SU-DHL-6 (cell line): ENCODE results near the gene AHRR.

ENCODE experiments used
- H2AFZ ChIP-seq: fragments of 200-600 bp; sonication (generic); 2 replicates; pipeline ENCODE4 v1.6.1; 2014; ENCODE audit warnings: low read depth, mild to moderate bottlenecking, moderate library complexity, mixed read lengths, antibody characterized with exemption, low read length; ENCODE audit not compliant: severe bottlenecking
- H3F3A ChIP-seq: fragments of 200-600 bp; shearing (Covaris generic); 2 replicates; pipeline ENCODE4 v1.6.0; 2016; ENCODE audit warnings: antibody characterized with exemption, mild to moderate bottlenecking; ENCODE audit not compliant: insufficient read depth
- H3K27ac ChIP-seq: fragments of 200-600 bp; sonication (generic); 2 replicates; pipeline ENCODE4 v1.5.1; 2016; ENCODE audit warnings: low read depth, mild to moderate bottlenecking, low read length, moderate library complexity, mixed read lengths
- H3K27me3 ChIP-seq: fragments of 200-600 bp; sonication (generic), shearing (Covaris generic); 2 replicates; pipeline ENCODE4 v1.6.0; 2014; ENCODE audit warnings: mild to moderate bottlenecking, low read length
- H3K36me3 ChIP-seq: fragments of 200-600 bp; sonication (generic); 2 replicates; pipeline ENCODE4 v1.6.1; 2014; ENCODE audit warnings: mild to moderate bottlenecking, low read length, mixed read lengths
- H3K4me2 ChIP-seq: fragments of 300-600, 200-600 bp; shearing (Covaris generic), sonication (generic); 2 replicates; pipeline ENCODE4 v1.6.0; 2014; ENCODE audit warnings: low read length, low read depth, mild to moderate bottlenecking; ENCODE audit not compliant: poor library complexity, severe bottlenecking
- H3K4me3 ChIP-seq: fragments of 200-600 bp; sonication (generic); 2 replicates; pipeline ENCODE4 v1.5.1; 2014; ENCODE audit warnings: antibody characterized with exemption, low read length, mild to moderate bottlenecking, mixed read lengths; ENCODE audit not compliant: insufficient read depth, poor library complexity, severe bottlenecking
- H3K79me2 ChIP-seq: fragments of 200-600 bp; sonication (generic); 2 replicates; pipeline ENCODE4 v1.6.1; 2014; ENCODE audit warnings: mild to moderate bottlenecking, low read length, moderate library complexity; ENCODE audit not compliant: insufficient read depth
- H3K9ac ChIP-seq: fragments of 200-600 bp; sonication (generic); 2 replicates; pipeline ENCODE4 v1.7.0; 2014; ENCODE audit warnings: mild to moderate bottlenecking, low read length
- H3K9me2 ChIP-seq: fragments of 200-600 bp; sonication (generic); replicated peaks from 2 replicates; pipeline ENCODE4 v1.6.1; 2014; ENCODE audit warnings: low read length; ENCODE audit not compliant: insufficient read depth
- H3K9me3 ChIP-seq: fragments of 200-600 bp; sonication (generic); 2 replicates; pipeline ENCODE4 v1.6.1; 2014; ENCODE audit warnings: low read length, mixed read lengths; ENCODE audit not compliant: insufficient read depth
- H4K20me1 ChIP-seq: fragments of 200-600 bp; sonication (generic); 2 replicates; pipeline ENCODE4 v1.6.1; 2014; ENCODE audit warnings: low read depth, mild to moderate bottlenecking, antibody characterized with exemption, low read length, moderate library complexity, mixed read lengths
- CTCF ChIP-seq: fragments of 200-600 bp; sonication (generic); IDR thresholded peaks from one replicate; pipeline ENCODE4 v1.5.1; 2017; ENCODE audit warnings: antibody characterized with exemption, mild to moderate bottlenecking, low read length, moderate library complexity; ENCODE audit not compliant: insufficient read depth, poor library complexity, severe bottlenecking
- EZH2phosphoT487 ChIP-seq: fragments of 200-600 bp; sonication (generic), shearing (Covaris generic); conservative IDR thresholded peaks from 2 replicates; pipeline ENCODE4 v1.6.1; 2018; ENCODE audit warnings: mild to moderate bottlenecking, antibody characterized with exemption, low read length, moderate library complexity, mixed read lengths

AHRR gene

GRCh38 chr5:346229-346935 is 24.9 kb downstream of the AHRR start:
- H3K79me2 ChIP-seq: no peaks in the 10 kb centered on the region
- H3F3A ChIP-seq: 0 out of 2 replicates have a peak, but pooled peaks cover 3% of the 10 kb centered on the region
- H3K27me3 ChIP-seq: no peaks in the 10 kb centered on the region
- H3K9ac ChIP-seq: no peak overlapping the region
- no peaks in the 10 kb centered on the region for H4K20me1 ChIP-seq
- H3K9me3 ChIP-seq: no peaks in the 10 kb centered on the region
- no peaks in the 10 kb centered on the region for H3K36me3 ChIP-seq
- no peak overlapping the region for H2AFZ ChIP-seq
- H3K4me3 ChIP-seq: no peak overlapping the region
- H3K9me2 ChIP-seq: no peaks in the 10 kb centered on the region
- no peak overlapping the region for H3K27ac ChIP-seq
- no peak overlapping the region for H3K4me2 ChIP-seq
- no peak for TF ChIP-seq EZH2phosphoT487
- no peak for TF ChIP-seq CTCF

GRCh38 chr5:347712-348284 is 26.3 kb downstream of the AHRR start:
- H3K4me2 ChIP-seq: no peak overlapping the region

GRCh38 chr5:348726-349125 is 27.2 kb downstream of the AHRR start:
- H4K20me1 ChIP-seq: no peaks in the 10 kb centered on the region
- no peaks in the 10 kb centered on the region for H3F3A ChIP-seq
- H3K9ac ChIP-seq: no peak overlapping the region
- H3K9me2 ChIP-seq: no peaks in the 10 kb centered on the region
- no peak overlapping the region for H3K27ac ChIP-seq
- no peaks in the 10 kb centered on the region for H3K9me3 ChIP-seq
- H3K36me3 ChIP-seq: no peaks in the 10 kb centered on the region
- TF ChIP-seq EZH2phosphoT487 (no peak), CTCF (no peak)
- no peaks in the 10 kb centered on the region for H3K27me3 ChIP-seq
- H3K79me2 ChIP-seq: no peaks in the 10 kb centered on the region
- H3K4me2 ChIP-seq: no peak overlapping the region
- no peak overlapping the region for H2AFZ ChIP-seq
- H3K4me3 ChIP-seq: no peak overlapping the region

More at GRCh38 chr5:347712-348284, 26.3 kb downstream of the AHRR start:
- no peak overlapping the region for H3K27ac ChIP-seq
- no peaks in the 10 kb centered on the region for H3K27me3 ChIP-seq
- no peaks in the 10 kb centered on the region for H4K20me1 ChIP-seq
- no peaks in the 10 kb centered on the region for H3K9me2 ChIP-seq
- no peak overlapping the region for H3K9ac ChIP-seq
- no peaks in the 10 kb centered on the region for H3F3A ChIP-seq
- no peaks in the 10 kb centered on the region for H3K79me2 ChIP-seq
- H3K9me3 ChIP-seq: no peaks in the 10 kb centered on the region
- H3K4me3 ChIP-seq: no peak overlapping the region
- no peak overlapping the region for H2AFZ ChIP-seq
- H3K36me3 ChIP-seq: no peaks in the 10 kb centered on the region
- no peak for TF ChIP-seq CTCF
- no peak for TF ChIP-seq EZH2phosphoT487
